GM12878 (cell line): ENCODE measurements around the gene DPP9. TPM values are rescaled to one million over a fixed set of nuclear protein-coding genes. Genes with fewer than 3 reads are reported as not detected.

Source experiments
- ATAC-seq: fragments of 200-7000 bp; cut with Tn5 transposase; 3 replicates; pipeline ENCODE4 v1.9.1; 2020; ENCODE audit warnings: mild to moderate bottlenecking, moderate library complexity
- BruUV-seq: library from RNA; stranded (reverse); fragments of 400-500 nt; replicated peaks from 2 replicates; lab custom pipeline; 2021; lab: Mats Ljungman, UMichigan
- CTCF ChIA-PET: fragments of 300-600 bp; sonication (Branson Sonifier 250); formaldehyde crosslinking; extraction: SDS; loops from one replicate; lab custom pipeline; 2021; ENCODE audit warnings: inconsistent platforms; lab: Yijun Ruan, JAX
- POLR2A ChIA-PET: fragments of 350-600 bp; formaldehyde crosslinking; extraction: SDS; loops from one replicate; lab custom pipeline; 2021; ENCODE audit warnings: inconsistent platforms; lab: Charles Lee
- RAD21 ChIA-PET: fragments of 300-600 bp; sonication (Branson Sonifier 250); formaldehyde crosslinking; loops from one replicate; lab custom pipeline; 2023; ENCODE audit warnings: antibody characterized with exemption; ENCODE audit not compliant: unreplicated experiment; lab: Charles Lee
- SMC1A ChIA-PET: fragments of 300-600 bp; sonication (Branson Sonifier 250); formaldehyde crosslinking; loops from one replicate; lab custom pipeline; 2023; ENCODE audit not compliant: unreplicated experiment, uncharacterized antibody; lab: Charles Lee
- DNase-seq: peaks from one replicate; pipeline ENCODE4 v3.0.0-alpha.2; 2011; ENCODE audit warnings: low read depth, low spot score
- FAIRE-seq: peaks from 3 replicates; lab custom pipeline; 2011; peaks lifted over from hg19 to GRCh38; lab: Jason Lieb, UNC
- H2AFZ ChIP-seq: 2 replicates; pipeline ENCODE4 v1.6.0; 2011; ENCODE audit warnings: low read depth, low read length, control low read depth; ENCODE audit not compliant: control insufficient read depth
- H3K27ac ChIP-seq: 2 replicates; pipeline ENCODE4 v1.5.1; 2011; ENCODE audit warnings: control low read depth; ENCODE audit not compliant: control insufficient read depth, insufficient read depth
- H3K27me3 ChIP-seq, 2 experiments: replicated peaks in 1 of 2; 2 replicates each; pipeline versions ENCODE4 v1.6.0 to v1.6.1; 2011; ENCODE audit warnings: low read length in 1 of 2; ENCODE audit not compliant: control insufficient read depth in 2 of 2, insufficient read depth in 2 of 2
- H3K36me3 ChIP-seq, 2 experiments: 2 replicates each; pipeline ENCODE4 v1.5.1; 2011; ENCODE audit warnings: low read length in 1 of 2; ENCODE audit not compliant: control insufficient read depth in 2 of 2, insufficient read depth in 2 of 2
- H3K4me1 ChIP-seq: 2 replicates; pipeline ENCODE4 v1.6.1; 2011; ENCODE audit warnings: mild to moderate bottlenecking, low read length, moderate library complexity, mixed read lengths; ENCODE audit not compliant: control insufficient read depth, insufficient read depth
- H3K4me2 ChIP-seq: 2 replicates; pipeline ENCODE4 v1.6.0; 2011; ENCODE audit warnings: control low read depth; ENCODE audit not compliant: control insufficient read depth, insufficient read depth
- H3K4me3 ChIP-seq: fragments of 200-600 bp; sonication (generic); 2 replicates; pipeline ENCODE4 v1.5.1; 2016
- H3K79me2 ChIP-seq: 2 replicates; pipeline ENCODE4 v1.6.0; 2011; ENCODE audit warnings: low read length; ENCODE audit not compliant: control insufficient read depth, insufficient read depth
- H3K9ac ChIP-seq: 2 replicates; pipeline ENCODE4 v1.8.0; 2011; ENCODE audit warnings: low read length, control low read depth, mixed read lengths; ENCODE audit not compliant: control insufficient read depth, insufficient read depth
- H3K9me3 ChIP-seq: replicated peaks from 3 replicates; pipeline ENCODE4 v1.5.1; 2011; ENCODE audit warnings: mild to moderate bottlenecking, low read length; ENCODE audit not compliant: control insufficient read depth, insufficient read depth
- H4K20me1 ChIP-seq: 2 replicates; pipeline ENCODE4 v1.6.0; 2011; ENCODE audit not compliant: control insufficient read depth, insufficient read depth
- BRCA1 ChIP-seq: IDR thresholded peaks from 2 replicates; pipeline ENCODE4 v1.6.1; 2011; ENCODE audit warnings: low read depth, low read length, improper control_type of control experiment
- EED ChIP-seq: sonication (generic); IDR thresholded peaks from 2 replicates; pipeline ENCODE4 v1.6.1; 2016; ENCODE audit warnings: antibody characterized with exemption, low read depth
- ESRRA ChIP-seq: IDR thresholded peaks from 2 replicates; pipeline ENCODE4 v1.6.1; 2012; ENCODE audit warnings: mild to moderate bottlenecking, low read length, improper control_type of control experiment
- HDAC2 ChIP-seq: fragments of 200-600 bp; sonication (generic); IDR thresholded peaks from 2 replicates; pipeline ENCODE4 v1.6.1; 2017
- KDM1A ChIP-seq: fragments of 200-600 bp; sonication (generic); IDR thresholded peaks from 2 replicates; pipeline ENCODE4 v1.6.1; 2016; ENCODE audit warnings: borderline replicate concordance
- RB1 ChIP-seq: fragments of 450-650 bp; formaldehyde crosslinking; IDR thresholded peaks from 2 replicates; pipeline ENCODE4 v1.6.1; 2017; ENCODE audit warnings: mild to moderate bottlenecking, borderline replicate concordance
- SIN3A ChIP-seq: IDR thresholded peaks from 2 replicates; pipeline ENCODE4 v1.6.1; 2012; ENCODE audit warnings: low read depth, low read length, improper control_type of control experiment
- TAF1 ChIP-seq: IDR thresholded peaks from 2 replicates; pipeline ENCODE4 v1.6.1; 2011; ENCODE audit warnings: mild to moderate bottlenecking, low read depth, low read length, borderline replicate concordance
- WGBS: methylation state at CpG from one replicate; pipeline ENCODE4 v1.1.6; 2016; ENCODE audit warnings: low lambda C conversion rate; ENCODE audit not compliant: insufficient replicate concordance, insufficient coverage; ENCODE audit errors: missing lambda C conversion rate; 5-methylcytosine and 5-hydroxymethylcytosine counted together
- in situ Hi-C: fragments of 300-500 bp; cut with MboI; formaldehyde crosslinking; loops from 9 replicates; pipeline ENCODE4 v1.14.3; 2018; ENCODE audit warnings: mixed read lengths
- intact Hi-C: fragments of 100-400 bp; cut with micrococcal nuclease; formaldehyde crosslinking; loops from one replicate; pipeline ENCODE4 v1.14.2; 2022; ENCODE audit not compliant: unreplicated experiment
- polyA plus RNA-seq, 11 experiments: library from polyadenylated mRNA; depleted of rRNA in 4 of 11; unstranded in 6 of 11; stranded (reverse) in 5 of 11; fragments of >200 nt; fragmentation: Nextera tagmentation in 4 of 11; fragmentation: Illumina TruSeq in 1 of 11; extraction: Ambion mirVana in 4 of 11; extraction: Trizol in 1 of 11; gene quantifications; 1 replicate in 1 of 11; 2 replicates in 10 of 11; pipeline versions ENCODE4 v1.2.1 to v1.2.3, GENCODE V29; 2011 to 2016; ENCODE audit warnings: inconsistent platforms in 2 of 11, missing spikeins in 2 of 11, low read depth in 1 of 11
- total RNA-seq, 4 experiments: library from RNA; depleted of rRNA in 3 of 4; stranded (reverse); fragments of >200 nt in 3 of 4; fragmentation: Illumina TruSeq in 1 of 4; extraction: Trizol in 1 of 4; gene quantifications; 2 replicates each; pipeline versions ENCODE4 v1.2.1 to v1.2.3, GENCODE V29; 2013 to 2021
- TF ChIP-seq, protein P1 (sequence below): IDR thresholded peaks from 2 replicates; pipeline ENCODE4 v1.6.1; 2011; ENCODE audit warnings: borderline replicate concordance, low read depth, mild to moderate bottlenecking, moderate library complexity, mixed read lengths, low read length; ENCODE audit not compliant: insufficient read depth; ENCODE audit errors: extremely low read length
- TF ChIP-seq, protein P2 (sequence below): fragments of 450-650 bp; IDR thresholded peaks from 2 replicates; pipeline ENCODE4 v1.6.1; 2016; ENCODE audit warnings: mild to moderate bottlenecking

DPP9 gene
- total and polyA plus RNA-seq, 10 of the 15 experiments (the other 5 are each of a cell fraction or from before 2014, with no cell fraction given), result 0.64 to 58.6 (median 27.6) TPM

DNA sequence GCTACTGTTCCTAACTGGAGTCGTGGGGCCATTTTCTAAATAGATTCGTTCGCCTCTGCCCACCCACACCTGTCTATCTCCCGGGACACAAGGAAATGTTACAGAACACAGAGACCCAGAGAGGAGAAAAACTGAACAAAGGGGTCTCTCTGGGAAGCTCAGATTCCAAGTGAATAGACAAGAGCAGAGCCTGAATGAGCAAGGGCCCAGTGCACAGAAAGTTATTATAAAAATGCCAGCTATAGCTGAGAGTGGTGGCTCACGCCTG, 40.7 kb upstream of the DPP9 start:
- FAIRE-seq, result no peak
- no peaks in the 10 kb centered on the region; the same call in 1 of the 2 replicates for H4K20me1 ChIP-seq
- SMC1A ChIA-PET, result interaction anchor here (1.2 kb wide), 1 partner anchor 11 kb away, joined by 3 read pairs; no protein-coding TSS in a partner anchor
- H2AFZ ChIP-seq, result no peak overlapping the region
- in situ Hi-C loops (no loop called here), intact Hi-C loops (no loop called here)
- no peak overlapping the region for H3K4me2 ChIP-seq
- H3K27me3 ChIP-seq, result peaks cover 0 to 1% of the 10 kb centered on the region in 2 experiments; a peak in 3 of 4 replicates
- no TSS peak for BruUV-seq
- TF ChIP-seq, protein P1, sequence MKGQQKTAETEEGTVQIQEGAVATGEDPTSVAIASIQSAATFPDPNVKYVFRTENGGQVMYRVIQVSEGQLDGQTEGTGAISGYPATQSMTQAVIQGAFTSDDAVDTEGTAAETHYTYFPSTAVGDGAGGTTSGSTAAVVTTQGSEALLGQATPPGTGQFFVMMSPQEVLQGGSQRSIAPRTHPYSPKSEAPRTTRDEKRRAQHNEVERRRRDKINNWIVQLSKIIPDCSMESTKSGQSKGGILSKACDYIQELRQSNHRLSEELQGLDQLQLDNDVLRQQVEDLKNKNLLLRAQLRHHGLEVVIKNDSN, result no peak
- no peak for TF ChIP-seq BRCA1
- no peak for TF ChIP-seq SIN3A
- no peak for TF ChIP-seq TAF1
- no peak for TF ChIP-seq KDM1A
- TF ChIP-seq RB1, result no peak
- TF ChIP-seq EED, result no peak
- no peak for TF ChIP-seq ESRRA
- no peak for TF ChIP-seq HDAC2
- TF ChIP-seq, protein P2, sequence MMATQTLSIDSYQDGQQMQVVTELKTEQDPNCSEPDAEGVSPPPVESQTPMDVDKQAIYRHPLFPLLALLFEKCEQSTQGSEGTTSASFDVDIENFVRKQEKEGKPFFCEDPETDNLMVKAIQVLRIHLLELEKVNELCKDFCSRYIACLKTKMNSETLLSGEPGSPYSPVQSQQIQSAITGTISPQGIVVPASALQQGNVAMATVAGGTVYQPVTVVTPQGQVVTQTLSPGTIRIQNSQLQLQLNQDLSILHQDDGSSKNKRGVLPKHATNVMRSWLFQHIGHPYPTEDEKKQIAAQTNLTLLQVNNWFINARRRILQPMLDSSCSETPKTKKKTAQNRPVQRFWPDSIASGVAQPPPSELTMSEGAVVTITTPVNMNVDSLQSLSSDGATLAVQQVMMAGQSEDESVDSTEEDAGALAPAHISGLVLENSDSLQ, result no peak
- peaks cover 4% of the 10 kb centered on the region; the same call in 1 of the 2 replicates for H3K4me1 ChIP-seq
- H3K9ac ChIP-seq, result no peak overlapping the region
- 11% methylated on average over 5 of the region's 5 CpGs for WGBS
- no peaks in the 10 kb centered on the region for H3K9me3 ChIP-seq
- DNase-seq, result no peak
- RAD21 ChIA-PET, result interaction anchor here (0.7 kb wide), 1 partner anchor 687 kb away, joined by 3 read pairs; no protein-coding TSS in a partner anchor
- POLR2A ChIA-PET, result no interaction called here
- H3K27ac ChIP-seq, result no peak overlapping the region
- ATAC-seq, result no peak
- no peaks in the 10 kb centered on the region for H3K79me2 ChIP-seq
- CTCF ChIA-PET, result interaction anchor here (0.8 to 1.5 kb wide), 3 partner anchors 9 to 27 kb away, joined by 3 read pairs; partner anchors contain the start of gene FEM1A
- H3K4me3 ChIP-seq, result no peak overlapping the region
- H3K36me3 ChIP-seq, result no peaks in the 10 kb centered on the region
